Measurements from ENCODE around the gene SEMA6B.

- TF ChIP-seq POLR2A (IDR thresholded peaks at IDR 0.05; ENCODE audit: low read depth, low read length) (no peak), EZH2 (IDR thresholded peaks at IDR 0.05; ENCODE audit: borderline replicate concordance, low read depth, low read length, severe bottlenecking) (no peak), CTCF (IDR thresholded peaks at IDR 0.05; ENCODE audit: extremely low read depth in 1 of 2, insufficient read depth in 1 of 2, low read depth in 1 of 2, low read length in 2 of 2) (no peak)
Measured at GRCh38 chr19:4591320-4591719, 31.8 kb upstream of the SEMA6B start.

Measured in endothelial cell of umbilical vein (primary cell).